Posterior vena cava (tissue), 2 donors: ENCODE results near the gene DNAI1. TPM values are rescaled to one million over a fixed set of nuclear protein-coding genes. Genes with fewer than 3 reads are reported as not detected.
A peak's percentile ranks its signal among the peaks of the same experiment; 100 is the strongest.

Experiments used
- DNase-seq: peaks from one replicate; pipeline ENCODE4 v3.0.0-alpha.2; 2020; ENCODE audit warnings: low spot score
- intact Hi-C, 2 donors: fragments of 100-400 bp; cut with DNase I; formaldehyde crosslinking; loops; one replicate each; pipeline versions ENCODE4 v1.14.1 to v1.14.2; 2022 to 2023
- total RNA-seq, 2 donors: library from RNA; stranded (reverse); fragmentation: NEBNext Ultra II Directional; extraction: Animal tissue kit (Norgen Biotek cat#: 25700); gene quantifications; one replicate each; pipeline ENCODE4 v1.2.1, GENCODE V29; 2021
- donor health status: DM: yes; HTN: yes; CAD: no.
- donor health status: DM: yes; HTN: yes; CAD: no.

The DNAI1 gene
- total RNA-seq, 2 donors from 2014 or later, result not detected

DNA sequence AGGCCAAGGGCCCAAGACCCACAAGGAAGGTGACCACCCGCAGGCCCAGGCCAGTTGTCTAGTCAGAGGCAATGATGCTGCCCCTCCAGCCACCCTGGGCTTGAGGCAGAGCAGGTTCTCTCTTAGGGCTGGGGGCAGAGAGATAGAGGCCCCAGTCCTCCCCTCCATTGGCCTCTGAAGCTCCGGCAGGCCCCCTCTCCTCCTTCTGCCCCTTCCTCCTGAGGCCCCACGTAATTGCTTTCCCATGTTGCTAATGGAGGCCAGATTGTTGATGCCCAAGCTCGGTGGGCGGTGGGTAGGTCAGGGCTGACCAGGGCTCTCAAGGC lies 90.8 kb downstream of the DNAI1 start:
- peak; percentile 63 for DNase-seq
- intact Hi-C loops, result loop anchor here (5.0 to 10.0 kb wide), 4 partner anchors 43 to 145 kb away; no protein-coding TSS in a partner anchor

DNA sequence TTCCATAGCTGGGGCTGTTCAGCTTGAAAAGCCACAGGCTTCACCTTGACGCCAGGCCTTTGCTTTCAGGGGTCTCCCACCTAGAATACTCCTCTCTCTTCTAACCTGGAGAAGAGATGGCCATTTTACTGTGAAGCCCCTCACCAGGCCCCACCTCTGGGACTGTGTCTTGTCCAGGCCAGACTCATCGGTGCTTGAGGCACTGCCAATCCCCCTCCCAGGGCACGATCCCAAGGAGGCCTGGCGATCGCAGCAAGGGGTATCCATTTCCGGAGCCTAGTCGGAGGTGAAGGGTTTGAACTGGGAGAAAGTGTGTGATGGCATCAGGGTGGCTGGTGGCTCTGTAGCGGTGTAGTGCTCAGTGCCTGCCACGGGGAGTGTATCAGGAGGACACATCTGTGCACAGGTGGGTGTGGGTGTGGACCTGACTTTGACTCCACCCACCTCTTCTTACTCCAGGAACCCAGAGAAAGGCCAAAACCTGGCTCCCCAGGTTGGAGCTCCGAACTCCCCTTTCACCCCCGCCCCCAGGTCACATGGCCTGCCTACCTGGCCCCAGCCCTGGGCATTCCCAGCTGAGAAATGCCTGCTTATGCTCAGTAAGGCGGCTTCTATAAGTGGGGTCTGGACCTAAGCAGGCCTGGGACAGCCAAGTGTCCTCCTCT lies 91.5 kb downstream of the DNAI1 start:
- peak; percentile 62 for DNase-seq
- intact Hi-C loops, result no loop called here

DNA sequence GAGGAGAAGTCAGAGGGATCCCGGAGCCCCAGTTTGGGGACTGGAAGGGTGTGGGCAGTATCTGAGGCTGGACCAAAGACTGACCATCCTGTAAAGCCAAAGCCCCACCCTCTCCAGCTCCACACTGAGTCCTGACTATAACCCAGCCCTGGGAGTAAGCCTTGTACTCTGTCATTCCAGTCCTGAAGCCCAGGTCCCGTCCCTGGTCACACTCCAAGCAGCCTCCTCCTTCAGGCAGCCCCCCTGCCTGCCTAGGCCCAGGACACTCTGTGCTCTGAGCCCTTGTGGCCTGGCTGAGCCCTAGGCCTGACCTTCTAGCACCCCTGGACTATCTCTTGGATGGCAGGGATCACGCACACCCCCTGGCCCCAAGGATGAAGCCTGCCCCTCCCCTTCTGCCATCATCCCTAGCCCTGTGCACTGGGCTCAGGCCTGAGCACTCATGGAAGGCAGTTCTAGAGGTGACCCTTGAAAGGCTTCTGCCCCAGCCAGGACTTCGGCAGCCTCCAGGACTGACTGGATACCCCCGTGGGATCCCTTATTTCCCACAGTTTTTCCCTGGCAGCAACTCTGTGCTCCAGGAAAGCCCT lies 92.2 kb downstream of the DNAI1 start:
- DNase-seq, result peak; percentile 48
- intact Hi-C loops, result no loop called here

DNA sequence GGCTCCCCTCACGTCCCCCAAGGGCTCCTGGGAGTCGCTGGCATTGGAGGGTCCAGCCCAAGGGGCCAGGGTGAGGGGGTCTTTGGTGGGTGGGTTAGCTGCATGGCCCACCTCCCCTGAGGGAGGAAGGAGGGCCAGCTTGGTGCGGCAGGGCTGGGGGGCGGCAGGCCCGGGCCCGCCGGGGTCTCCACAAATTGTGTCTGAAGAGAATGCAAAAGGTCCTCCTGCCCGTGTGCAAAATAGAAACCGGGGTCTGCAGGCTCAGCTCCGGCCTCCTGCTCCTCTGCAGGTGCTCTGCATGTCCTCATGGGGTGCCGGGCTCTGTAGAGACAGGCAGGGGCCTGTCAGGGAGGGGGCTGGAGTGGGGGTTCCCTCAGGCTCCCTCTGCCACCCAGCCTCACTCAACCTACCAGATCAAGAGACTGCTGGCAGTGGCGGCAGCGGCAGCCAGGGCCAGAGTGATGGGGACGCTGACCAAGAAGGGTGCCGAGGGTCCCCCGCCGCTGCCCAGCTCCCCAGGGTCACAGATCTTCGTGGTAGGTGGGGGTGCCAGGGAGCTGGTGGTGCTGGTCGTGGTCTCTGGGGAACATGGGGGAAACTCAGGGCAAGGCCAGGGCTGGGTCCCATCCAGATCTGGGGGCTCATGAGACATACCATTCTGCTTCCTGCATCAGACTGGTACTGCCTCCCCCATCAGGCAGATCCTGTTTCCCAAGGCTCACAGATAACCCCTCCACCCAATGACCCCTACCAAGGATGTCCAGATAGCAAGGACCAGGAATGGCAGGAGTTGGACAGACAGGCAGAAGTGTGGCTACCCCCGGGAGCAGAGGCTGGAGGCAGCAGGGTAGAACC lies 93.4 kb downstream of the DNAI1 start:
- intact Hi-C loops, result no loop called here
- DNase-seq, result peak; percentile 66

DNA sequence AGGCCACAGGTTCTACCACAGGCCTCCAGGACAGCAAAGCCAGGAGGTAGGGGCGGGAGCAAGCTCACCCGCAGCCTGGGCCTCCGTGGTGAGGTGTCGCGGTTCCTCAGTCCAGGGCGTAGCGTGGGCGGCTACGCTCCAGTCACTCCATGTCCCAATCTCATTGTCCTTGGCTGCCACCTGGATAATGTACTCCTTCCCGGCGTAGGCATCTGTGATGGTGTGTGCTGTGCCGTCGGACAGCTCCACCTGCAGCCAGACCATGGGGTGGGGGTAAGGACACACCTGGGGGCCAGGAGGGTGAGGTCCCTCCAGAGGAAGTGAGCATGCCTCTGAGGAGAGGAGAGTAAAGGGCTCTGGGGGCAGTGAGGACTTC lies 94.0 kb downstream of the DNAI1 start:
- intact Hi-C loops, result no loop called here
- DNase-seq, result peak; percentile 60

DNA sequence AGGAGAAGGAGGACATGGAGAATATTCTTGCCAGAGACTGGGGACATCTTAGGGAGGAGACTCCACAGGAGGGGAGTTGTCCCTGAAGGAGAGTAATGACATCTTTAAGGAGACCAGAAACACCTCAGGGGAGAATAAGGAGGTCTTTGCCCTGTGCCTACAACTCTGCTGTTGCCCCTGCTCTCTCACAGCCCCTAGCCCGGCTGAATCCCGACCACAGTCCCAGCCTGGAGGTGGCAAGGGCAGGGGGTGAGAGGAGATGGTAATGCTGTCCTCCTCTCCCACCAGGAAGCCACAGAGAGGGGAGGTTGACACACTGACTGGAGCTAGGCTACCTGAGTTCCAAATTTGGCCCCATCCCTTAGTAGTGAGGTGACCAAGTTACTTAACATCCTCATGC lies 94.4 kb downstream of the DNAI1 start:
- DNase-seq, result peak; percentile 36
- intact Hi-C loops, result no loop called here

DNA sequence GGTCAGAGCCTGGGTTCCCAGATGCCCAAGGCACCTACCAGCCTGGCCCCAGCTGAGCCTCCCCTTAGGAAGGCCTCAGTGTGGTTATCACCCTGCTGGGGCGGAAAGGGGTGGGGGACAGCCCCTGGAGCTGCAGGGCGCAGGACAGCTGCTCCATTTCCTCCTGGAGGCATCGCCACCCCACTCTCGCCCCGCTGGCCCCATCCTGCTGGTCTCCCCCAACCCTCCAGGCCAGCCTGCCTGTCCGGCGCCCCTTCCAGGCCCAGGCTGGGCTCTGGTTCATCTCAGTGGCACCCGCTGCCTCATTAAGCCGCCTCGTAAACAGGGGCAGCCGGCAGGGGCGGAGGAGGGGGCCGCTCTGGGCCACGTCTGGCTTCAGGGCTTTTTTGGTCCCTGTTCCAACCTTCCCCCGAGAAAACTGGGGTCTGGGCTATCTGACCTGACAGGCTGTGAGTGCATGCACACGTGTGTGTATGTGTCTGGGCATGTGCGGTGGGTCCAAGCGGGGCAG lies 95.0 kb downstream of the DNAI1 start:
- DNase-seq, result peak; percentile 64
- intact Hi-C loops, result no loop called here

DNA sequence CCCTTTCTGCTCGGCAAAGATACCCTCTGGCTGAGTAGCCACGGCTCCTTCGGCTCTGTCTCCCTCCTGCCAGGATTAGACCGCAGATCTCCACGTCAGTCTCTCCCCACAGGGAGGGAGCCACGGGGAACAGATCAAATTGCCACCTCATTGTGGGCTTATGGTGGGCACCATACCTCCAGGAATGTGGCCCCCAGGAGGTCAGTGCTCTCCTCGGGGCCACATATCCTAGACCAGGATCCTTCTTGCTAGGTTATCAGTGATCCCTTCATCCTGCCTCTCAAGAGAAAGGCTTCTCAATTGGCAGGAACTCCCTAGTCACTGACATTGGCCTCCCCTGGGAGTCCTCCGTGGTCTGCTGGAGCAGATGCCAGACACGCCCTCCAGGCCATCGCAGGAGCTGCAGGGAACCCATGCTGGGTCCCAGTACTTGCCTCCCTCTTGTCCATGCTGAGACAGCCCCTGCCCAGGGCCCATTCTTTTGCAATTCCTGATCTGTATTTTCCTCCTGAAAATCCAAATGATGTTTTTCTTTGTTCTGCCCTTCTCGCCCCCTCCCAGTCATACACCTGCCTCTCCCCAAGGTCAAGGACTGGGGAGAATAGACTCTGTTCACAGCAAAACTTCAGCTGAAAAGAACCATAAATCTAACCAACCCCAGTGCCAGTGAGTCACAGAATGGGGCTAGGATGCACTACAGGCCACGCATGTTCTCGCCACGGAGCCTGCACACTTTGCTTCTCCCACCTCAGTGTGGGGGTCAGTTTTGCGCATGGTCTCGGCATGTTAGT lies 95.8 kb downstream of the DNAI1 start:
- peak; percentile 79 for DNase-seq
- intact Hi-C loops, result no loop called here

DNA sequence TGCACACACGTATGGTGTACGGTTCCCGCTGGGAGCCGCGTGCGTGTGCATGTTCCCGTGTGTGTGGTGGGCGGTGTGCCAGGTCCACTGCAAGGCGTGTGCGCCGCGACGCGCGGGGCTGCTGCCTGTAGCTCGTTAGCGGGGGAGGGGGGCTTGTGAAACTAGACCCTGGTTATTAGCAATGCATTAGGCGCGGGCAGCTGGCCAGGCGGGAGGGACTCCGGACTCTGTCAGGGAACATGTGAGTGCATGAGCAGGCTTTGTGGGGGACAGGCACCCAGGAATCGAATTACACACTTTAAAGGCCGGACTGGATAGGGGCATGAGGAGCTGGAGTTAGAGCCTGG lies 96.4 kb downstream of the DNAI1 start:
- intact Hi-C loops, result no loop called here
- DNase-seq, result peak; percentile 75

DNA sequence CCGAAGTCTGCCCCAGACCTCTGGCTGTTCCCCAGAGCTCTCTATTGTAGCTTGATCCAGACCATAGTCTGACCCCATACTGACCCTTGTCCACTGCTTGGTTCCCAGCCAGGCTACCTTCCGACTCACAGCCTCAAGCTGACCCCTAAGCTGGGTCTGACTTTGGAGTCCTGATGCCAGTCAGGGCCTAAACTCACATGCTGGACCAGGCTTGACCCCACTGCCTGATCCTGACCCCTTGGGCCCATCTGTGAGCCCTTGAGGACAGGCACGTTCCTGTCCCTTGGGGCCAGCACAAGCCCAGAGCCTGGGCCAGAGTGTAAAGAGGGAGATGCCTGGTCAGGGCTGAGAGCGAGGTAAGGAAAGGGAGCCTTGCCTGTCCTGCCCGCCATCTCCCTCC lies 96.9 kb downstream of the DNAI1 start:
- peak; percentile 38 for DNase-seq
- intact Hi-C loops, result no loop called here

DNA sequence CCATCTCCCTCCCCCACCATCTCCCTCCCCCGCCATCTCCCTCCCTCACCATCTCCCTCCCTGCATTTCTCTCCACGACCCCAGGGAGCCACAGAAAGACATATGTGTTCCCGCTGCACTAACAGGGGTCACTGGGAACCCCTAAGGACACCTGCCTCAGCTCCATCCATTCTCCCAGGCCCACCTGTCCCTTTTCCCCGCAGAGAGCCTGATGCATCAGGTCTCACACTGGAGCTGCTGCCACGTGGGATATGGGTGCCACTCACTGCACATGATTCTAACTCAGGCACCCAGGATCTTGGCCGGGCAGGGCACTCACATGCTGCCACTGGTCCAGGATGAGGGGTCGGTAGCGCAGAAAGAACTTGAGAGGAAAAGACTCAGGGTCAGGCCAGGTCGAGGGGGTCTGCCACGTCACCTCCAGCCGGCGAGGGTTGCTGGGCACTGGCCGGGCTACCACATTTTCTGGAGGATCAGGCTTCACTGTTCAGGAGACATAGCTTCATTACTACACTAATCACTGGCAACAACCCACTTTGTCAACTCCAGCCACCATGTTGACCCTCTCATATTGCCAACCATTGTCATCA lies 97.4 kb downstream of the DNAI1 start:
- peak; percentile 41 for DNase-seq
- intact Hi-C loops, result no loop called here

DNA sequence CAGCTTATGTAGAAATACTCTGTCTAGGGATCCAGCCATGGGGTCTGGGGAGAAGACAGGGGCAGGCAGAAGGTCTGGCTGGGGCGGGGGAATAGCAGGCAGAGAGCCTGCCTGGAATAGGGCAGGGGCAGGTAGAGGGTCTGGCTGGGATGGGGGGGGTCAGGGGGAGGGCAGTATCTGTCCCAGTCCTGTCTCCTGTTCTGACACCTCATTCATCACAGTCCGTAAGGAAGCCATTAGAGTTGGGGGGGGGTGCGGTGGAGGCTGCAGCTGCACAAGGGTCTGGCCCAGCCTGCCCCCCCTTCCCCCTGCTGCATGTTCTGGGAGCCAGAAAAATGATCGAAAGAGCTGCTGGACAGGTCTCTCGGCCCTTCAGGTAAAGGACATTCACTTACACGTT lies 98.3 kb downstream of the DNAI1 start:
- intact Hi-C loops, result no loop called here
- DNase-seq, result no peak

DNA sequence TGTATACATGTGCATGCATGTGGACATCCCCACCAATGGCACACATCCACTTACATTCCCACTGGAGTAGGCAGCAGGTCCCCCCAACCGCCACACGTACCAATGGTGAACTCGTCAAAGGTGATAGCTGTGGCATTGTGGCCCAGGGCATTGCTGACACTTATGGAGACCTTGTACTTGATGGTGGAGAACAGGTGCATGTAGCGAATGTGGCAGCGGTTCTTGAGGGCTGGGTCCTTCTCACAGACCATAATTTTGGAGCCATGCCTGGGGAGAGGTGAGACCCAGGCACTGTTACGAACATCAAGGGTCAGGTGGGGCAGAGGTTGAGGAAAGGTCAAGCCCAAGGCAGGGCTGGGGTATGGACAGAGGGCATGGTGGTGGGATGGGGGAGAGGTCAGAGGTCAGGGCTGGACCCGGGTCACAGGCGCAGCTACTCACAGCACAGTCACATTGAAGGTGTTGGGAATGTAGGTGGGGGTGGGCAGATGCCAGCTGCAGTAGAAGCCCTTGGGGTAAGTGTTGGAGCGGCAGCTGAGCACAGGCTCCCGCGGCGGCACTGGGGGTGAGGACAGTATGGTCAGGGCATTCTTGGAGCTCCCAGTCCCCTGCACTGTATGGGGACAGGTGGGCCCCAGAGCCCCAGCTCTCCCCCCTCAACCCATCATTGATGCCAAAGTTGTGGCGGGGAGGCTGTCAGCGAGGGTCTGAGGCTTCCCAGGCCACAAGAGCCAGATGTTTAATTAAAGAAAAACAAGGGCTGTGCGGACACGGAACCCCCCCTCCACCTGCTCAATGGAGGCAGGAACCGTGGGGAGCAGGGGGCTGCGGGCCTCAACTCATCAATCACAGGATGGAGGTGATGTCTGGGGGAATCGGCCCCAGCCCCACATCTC lies 99.1 kb downstream of the DNAI1 start:
- intact Hi-C loops, result no loop called here
- DNase-seq, result no peak

DNA sequence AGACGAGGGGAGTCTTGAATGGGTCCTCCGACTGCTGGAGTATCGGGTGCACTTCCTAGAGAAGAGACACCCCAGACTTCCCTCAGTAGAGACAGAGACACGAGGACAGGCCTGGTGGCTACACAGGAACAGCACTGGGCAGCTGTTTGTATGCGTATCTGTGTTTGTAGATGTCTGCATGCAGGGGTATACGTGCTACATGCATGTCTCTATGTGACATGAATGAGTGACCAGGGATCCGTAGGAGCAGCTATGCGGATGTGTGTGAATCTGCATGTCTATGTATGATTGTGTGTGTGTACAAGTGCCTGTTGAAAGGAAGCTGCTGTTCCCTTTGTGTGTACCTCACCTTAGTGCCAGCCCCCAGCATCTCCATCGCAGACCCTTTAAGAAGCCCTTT lies 99.8 kb downstream of the DNAI1 start:
- intact Hi-C loops, result no loop called here
- no peak for DNase-seq

DNA sequence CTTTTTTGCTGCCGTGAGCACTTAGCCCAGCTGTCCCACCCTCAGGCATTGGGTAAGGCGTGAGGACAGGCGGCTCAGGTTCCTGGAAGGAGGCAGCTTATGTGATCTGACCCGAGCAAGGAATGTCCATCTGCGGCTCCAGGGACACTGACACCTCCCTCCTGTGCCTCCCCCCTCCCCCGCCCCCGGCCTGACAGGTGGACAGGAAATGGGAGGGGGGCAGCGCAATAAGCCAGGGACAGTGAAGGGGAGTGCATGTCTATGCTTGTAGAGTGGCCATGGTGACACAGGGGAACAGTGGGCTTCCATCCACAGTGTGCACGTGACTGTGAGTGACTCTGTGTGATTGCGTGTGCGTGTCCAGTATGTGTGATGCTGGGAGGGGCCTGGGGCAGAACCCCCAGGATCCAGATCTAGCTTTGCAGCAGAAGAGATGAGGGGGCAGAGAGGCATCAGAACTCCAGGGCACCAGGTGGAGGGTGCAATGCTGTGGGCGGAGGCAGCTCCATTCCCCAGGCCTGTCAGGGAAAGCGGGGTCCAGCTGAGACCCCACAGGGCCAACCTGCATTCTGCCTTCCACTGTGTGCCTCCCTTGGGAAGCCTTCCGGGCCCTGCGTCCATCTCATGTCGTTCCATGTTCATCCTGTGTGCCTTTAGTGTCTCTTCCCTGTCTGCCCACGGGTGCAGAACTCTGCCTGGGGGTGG lies 100.5 kb downstream of the DNAI1 start:
- intact Hi-C loops, result no loop called here
- no peak for DNase-seq

DNA sequence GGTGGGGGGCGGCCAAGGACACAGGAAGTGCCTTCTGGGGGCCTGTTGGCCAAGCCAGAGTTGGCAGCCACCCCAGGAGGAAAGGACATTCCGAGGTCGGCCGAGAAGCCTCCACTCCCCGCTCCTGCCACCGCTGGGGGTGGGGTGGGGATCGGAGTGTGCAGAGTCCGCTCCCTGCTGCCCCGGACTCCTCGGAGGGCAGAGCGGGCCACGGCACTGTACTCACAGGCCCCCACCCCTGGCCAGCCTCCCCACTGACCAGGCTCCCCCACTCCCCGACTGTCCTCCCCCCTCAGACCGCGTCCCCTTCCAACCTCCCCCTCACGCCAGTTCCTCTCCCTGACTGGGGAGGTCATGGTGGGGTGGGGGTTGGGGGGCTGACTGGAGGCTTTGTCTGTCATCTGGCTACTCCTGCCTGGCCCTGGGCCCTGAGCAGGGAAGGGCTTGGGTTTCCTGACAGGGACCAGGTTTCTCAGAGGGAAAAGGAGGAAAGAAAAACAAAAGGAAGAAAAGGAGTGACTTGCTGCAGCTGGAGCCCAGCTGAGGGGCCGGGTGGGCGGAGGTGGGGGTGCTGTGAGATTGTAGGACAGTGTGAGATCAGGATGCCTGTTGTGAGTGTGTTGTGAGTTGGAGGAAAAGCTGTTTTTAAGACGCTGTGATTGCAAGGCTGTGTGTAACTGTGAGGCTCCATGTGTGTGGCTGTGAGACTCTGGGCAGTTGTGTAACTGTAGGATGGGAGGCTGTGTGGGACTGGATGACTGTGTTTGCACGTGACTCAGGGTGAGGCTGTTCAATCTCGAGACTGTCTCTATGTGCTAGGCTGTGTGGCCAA lies 101.2 kb downstream of the DNAI1 start:
- intact Hi-C loops, result no loop called here
- DNase-seq, result no peak

DNA sequence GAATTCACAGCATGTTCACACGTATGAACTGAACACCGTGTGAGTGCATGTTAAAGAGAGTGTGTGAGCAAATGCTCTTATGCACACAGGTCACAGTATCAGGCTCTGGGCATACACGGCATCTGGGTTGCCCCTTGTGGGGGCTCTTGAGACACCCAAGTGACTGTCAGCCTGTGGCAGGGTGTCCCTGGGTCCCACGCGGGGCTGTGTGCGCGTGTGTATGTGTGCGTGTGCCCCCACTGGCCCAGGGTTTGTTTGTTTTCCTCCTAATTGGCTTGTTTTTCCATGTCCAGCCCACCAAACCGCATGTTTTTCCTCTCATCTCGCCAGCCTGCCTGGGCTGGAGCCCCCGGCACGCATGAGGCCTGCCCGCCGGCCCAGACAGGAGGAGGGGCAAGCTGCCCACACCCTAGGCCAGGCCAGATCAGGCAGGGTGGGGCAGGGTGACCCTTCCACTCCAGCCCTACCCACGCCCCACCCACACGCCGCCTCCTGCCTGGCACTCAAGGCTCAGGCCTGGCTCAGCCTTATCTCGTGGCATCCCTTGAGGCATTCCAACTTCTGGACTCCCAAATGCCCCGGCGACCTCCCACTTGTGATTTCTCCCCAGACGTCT lies 102.1 kb downstream of the DNAI1 start:
- intact Hi-C loops, result no loop called here
- DNase-seq, result no peak
